GM12892 (cell line): Measurements from ENCODE around the gene SYNPO.

ENCODE experiments used
- POLR2A ChIP-seq: IDR thresholded peaks from 2 replicates; pipeline ENCODE4 v1.6.1; 2011; ENCODE audit warnings: low read depth, low read length, control low read depth
- POLR2AphosphoS5 ChIP-seq: IDR thresholded peaks from 2 replicates; pipeline ENCODE4 v1.6.1; 2011; ENCODE audit warnings: low read depth, low read length, control low read depth
- TAF1 ChIP-seq: IDR thresholded peaks from 2 replicates; pipeline ENCODE4 v1.6.1; 2011; ENCODE audit warnings: low read depth, mild to moderate bottlenecking, control low read depth, low read length, borderline replicate concordance

GRCh38 chr5:150593593-150593992 is 46.9 kb upstream of the SYNPO start:
- TF ChIP-seq POLR2A (no peak), POLR2AphosphoS5 (no peak), TAF1 (no peak)
